ENCODE data around the gene FAM171A2.
"Not testable (repeated sequence)": the region's sequence is repeated elsewhere in the genome, so short reads cannot be mapped to it uniquely, and the experiment has no call there.

Gene FAM171A2

DNA sequence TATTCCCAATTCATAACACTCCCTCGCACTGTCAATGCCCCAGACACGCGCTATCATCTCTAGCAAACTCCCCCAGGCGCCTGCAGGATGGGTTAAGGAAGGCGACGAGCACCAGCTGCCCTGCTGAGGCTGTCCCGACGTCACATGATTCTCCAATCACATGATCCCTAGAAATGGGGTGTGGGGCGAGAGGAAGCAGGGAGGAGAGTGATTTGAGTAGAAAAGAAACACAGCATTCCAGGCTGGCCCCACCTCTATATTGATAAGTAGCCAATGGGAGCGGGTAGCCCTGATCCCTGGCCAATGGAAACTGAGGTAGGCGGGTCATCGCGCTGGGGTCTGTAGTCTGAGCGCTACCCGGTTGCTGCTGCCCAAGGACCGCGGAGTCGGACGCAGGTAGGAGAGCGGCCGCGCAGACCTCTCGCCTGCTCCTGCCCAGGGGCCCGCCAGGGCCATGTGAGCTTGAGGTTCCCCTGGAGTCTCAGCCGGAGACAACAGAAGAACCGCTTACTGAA, 18.7 kb downstream of the FAM171A2 start, which contains the start of gene GRN:
Gene GRN, plus strand, starts transcription at position 364 of the 515 bp plus-strand sequence. CDS start 3,863 bp downstream, outside the sequence.
- peak; percentile 70 for DNase-seq

GRCh38 chr17:44343510-44344209, 20.0 kb downstream of the FAM171A2 start:
- no peak for DNase-seq

DNA sequence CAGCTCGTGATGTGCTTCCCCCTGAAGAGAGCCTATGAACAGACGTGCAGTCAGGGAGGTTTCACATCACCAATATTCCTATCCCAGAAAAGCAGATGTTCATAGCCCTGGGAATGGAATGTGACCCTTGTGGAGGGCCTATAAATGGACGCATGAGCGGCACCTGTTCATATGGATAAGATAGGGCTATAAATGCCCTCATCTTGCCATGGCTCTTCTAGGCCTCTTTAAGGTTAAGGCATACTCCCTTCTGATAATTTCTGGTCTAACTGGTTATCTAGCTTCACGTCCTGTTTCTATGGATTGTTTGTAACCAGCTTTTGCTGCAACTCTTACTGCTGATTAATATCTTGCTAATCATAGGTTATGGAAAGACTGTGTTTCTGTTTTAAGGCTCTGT, 23.1 kb downstream of the FAM171A2 start:
- DNase-seq, result not testable (repeated sequence)

- no peak for DNase-seq
Observed at GRCh38 chr17:44338702-44339101, 25.0 kb downstream of the FAM171A2 start.

DNA sequence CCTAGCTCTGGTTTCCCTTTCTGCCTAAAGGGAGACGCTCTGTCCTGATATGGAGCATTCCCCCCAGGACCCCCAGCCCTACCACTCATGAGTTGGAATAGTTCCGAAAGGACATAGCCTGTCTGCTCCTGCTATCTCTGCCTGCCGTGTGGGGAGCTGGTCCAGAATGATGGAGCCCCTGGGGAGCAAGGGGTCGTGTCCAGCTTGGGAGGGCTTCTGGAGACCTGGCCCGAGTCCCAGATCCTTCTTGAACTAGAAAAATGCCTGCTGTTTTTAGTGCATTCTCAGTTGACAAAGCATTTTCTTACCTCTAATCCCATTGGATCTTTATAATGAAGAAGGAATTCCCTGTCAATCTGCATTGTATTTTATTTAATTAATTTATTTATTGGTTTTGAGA, 27.7 kb downstream of the FAM171A2 start:
- no peak for DNase-seq

GRCh38 chr17:44335564-44335963, 28.1 kb downstream of the FAM171A2 start:
- DNase-seq, result no peak

DNA sequence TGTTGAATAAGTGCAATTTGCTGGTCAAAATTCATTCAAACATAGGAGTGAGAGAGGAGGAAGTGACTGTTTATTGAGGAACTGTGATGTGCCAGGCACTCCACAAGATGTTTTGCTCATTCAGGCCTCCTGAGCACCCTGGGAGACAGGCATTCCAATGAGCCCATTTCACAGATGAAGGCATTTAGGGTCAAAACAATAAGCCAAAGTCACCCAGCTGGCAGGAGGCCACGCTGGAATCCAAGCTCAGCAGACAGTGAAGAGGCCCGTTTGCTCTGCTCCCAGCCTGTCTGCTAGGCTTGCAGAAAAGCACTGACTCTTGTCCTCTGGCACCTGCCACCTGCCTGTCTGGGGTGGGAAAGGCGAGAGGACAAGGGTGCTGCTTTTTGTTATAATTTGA, 28.9 kb downstream of the FAM171A2 start:
- DNase-seq, result no peak

DNA sequence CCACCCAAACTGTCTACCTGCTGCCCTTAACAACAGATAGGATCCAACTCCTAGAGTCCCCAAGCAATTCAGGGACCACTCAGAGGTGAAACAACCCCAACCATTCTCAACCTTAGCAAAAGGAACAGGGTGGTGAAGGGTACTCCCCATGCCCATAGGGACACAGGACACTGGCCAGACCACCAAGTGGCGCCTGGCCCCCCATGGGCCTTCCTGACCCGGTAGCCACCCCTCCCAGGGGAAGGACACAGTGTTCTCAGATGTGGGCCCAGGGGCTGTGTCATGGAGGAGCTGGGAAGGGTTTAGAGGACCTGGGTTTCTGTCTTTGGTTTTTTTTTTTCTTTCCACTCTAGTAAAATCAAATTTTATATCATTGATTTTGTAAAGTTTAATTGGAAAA, 29.3 kb downstream of the FAM171A2 start:
- DNase-seq, result no peak

DNA sequence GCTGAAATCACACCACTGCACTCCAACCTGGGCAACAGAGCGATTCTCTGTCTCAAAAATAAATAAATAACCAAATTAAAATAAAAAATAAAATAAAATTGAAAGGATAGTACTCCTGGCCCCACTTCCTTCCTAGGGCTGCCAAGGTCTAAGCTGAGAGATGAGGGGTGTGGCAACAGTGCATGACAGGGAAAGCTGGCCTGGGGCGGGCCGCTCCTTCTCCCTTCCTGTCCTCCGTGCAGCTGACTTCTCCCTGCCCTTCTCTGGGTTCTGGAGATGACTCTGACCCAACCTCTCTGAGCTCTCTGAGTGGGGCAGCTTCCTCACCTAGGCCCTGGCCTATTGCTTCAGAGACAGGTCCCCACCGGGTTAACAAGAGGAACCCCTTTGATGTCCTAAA, 30.3 kb downstream of the FAM171A2 start:
- no peak for DNase-seq

DNA sequence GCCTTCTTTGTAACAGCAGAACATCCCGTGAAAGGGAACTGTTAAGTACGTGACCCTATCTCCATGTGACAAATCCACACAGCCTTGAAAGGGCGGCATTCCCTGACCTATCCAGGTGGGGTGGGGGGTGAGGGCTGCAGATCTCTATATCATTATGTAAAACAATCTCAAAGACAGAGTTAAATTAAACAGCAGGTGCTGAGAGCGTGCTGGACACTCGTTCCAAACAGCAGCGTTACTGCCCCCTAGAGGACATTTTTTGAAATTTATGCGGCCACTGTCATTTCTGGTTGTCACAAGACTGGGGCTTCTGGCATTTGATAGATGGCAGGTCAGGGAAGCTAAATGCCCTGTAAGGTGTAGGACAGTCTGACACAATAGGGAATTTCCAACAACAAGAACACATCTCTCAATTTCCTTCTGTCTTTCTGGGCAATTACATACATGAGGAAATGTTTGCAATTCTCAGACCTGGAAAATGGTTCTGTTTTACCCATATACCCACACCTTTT, 32.3 kb downstream of the FAM171A2 start:
- DNase-seq, result no peak

DNA sequence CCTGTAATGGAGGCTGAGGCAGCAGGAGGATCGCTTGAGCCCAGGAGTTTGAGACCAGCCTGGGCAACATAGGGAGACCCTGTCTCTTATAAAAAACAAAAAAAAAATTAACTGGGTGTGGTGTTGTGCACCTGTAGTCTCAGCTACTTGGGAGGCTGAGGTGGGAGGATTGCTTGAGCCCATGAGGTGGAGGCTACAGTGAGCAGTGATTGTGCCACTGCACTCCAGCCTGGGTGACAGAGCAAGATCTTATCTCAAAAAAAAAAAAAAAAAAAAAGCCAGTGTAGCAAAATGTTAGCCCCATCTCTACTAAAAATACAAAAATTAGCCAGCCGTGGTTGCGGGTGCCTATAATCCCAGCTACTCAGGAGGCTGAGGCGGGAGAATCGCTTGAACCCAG, 33.4 kb downstream of the FAM171A2 start:
- not testable (repeated sequence) for DNase-seq

DNA sequence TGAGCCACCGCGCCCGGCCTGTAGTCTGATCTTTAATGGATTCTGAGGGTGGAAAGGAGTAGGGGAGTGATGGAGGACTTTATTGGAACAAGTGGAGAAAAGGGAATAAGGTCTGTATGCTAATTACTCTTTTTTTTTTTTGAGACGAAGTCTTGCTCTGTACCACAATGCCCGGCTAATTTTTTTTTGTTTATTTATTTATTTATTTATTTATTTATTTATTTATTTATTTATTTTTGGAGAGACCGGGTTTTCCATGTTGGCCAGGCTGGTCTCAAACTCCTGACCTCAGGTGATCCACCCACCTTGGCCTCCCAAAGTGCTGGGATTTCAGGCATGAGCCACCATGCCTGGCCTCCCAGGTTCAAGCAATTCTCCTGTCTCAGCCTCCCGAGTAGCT, 34.1 kb downstream of the FAM171A2 start:
- not testable (repeated sequence) for DNase-seq

- DNase-seq, result no peak
Observed at GRCh38 chr17:44327715-44328449, 35.8 kb downstream of the FAM171A2 start.

DNA sequence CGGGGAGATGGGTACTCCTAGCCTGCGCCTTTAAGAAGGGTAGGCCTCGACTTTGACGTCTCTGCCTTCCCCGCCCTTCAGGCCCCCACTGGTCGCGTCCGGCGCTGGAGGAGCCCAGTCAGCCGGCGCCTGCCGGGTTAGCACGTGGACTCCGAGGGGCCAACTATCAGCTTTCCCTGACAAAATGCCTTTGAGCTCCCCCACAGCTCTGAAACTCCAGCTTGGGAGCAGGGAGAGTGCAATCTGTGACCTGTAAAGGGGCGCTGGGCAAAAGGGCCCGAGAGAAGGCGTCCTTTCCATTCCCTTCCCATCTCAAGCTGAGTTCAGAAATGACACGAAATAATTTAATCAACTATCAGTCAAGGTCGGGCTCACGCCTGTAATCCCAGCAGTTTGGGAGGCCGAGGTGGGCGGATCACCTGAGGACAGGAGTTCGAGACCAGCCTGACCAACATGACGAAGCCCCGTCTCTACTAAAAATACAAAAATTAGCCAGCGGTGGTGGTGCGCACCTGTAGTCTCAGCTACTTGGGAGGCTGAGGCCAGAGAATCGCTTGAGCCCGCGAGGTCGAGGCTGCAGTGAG, 36.7 kb downstream of the FAM171A2 start:
- peak; percentile 77 for DNase-seq

- DNase-seq, result peak; percentile 84
Observed at GRCh38 chr17:44324571-44325275, 38.9 kb downstream of the FAM171A2 start, which contains the start of gene SLC25A39. Gene SLC25A39 (minus strand): TSS chr17:44324823. CDS start chr17:44323562, 1,261 bp downstream.

GRCh38 chr17:44324092-44324570, 39.5 kb downstream of the FAM171A2 start:
- no peak for DNase-seq

- no peak for DNase-seq
Observed at GRCh38 chr17:44323359-44324091, 40.1 kb downstream of the FAM171A2 start.

- no peak for DNase-seq
Observed at GRCh38 chr17:44322236-44322895, 41.3 kb downstream of the FAM171A2 start.

DNA sequence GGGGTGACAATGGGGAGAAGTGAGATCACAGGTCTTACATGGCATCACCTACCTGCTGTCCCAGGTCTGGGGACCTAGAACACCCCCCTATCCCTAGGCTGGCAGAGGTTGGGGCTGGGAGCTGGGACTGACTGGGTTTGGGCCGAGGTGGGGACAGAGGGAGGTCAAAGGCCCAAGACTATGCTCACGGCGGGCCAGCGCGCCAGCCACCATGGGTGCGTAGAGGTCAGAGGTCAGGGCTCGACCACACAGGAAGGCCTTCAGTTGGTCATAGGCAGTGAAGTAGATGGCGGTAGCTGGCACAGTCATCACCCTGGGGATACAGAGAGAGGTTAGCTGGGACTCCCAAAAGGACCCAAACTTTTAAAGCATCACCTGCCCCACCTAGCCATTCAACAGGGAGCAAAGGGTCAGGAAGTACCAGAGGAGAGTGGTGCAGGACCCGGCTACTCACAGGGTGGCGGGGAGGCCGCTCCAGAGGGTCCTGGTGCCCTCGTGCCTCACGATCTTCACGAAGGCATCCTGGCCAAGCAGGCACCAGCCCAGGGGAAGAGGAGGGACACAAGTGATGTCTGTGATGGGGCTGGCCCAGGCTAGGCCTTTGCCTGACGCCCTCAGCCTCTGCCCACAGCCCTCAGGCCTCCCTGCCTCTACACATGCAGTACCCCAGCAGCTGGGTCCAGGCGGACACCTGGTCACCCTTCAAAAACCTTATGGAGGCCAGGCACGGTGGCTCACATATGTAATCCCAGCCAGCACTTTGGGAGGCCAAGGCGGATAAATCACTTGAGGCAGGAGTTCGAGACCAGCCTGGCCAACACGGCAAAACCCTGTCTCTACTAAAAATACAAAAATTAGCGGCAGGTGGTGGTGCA, 42.2 kb downstream of the FAM171A2 start:
- no peak for DNase-seq

- DNase-seq, result no peak
Observed at GRCh38 chr17:44320066-44320465, 43.6 kb downstream of the FAM171A2 start.
